ENCODE measurements around the gene RNU1-4.
"Not testable (repeated sequence)": the region's sequence is repeated elsewhere in the genome, so short reads cannot be mapped to it uniquely, and the experiment has no call there.

DNA sequence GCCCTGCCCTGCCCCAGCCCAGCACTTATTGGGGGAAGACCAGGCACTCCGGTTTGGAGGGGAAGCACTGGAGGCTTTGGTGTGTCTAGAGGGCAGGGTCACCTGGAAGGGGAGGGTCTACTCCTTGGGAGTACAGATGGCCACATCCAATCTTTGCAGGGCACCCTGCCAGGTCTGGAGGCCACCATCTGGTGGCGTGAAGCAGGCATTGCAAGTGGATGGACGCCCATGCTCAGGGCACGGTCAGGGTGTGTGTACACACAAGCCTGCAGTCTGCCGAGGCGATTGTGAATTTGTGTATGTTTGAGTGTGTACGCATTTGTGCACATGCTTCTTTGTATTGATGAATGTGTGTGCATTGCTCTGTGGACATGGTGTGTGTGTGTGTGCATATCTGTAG, 37.2 kb upstream of the RNU1-4 start:
- not testable (repeated sequence) for TF ChIP-seq POLR2A, POLR2AphosphoS5 (IDR thresholded peaks at IDR 0.05; ENCODE audit: low read depth, low read length)
